ENCODE results near the gene BRINP3.

GRCh38 chr1:190472494-190472893 lies 5.2 kb downstream of the BRINP3 start:
- no peak for TF ChIP-seq CTCF (IDR thresholded peaks at IDR 0.05; ENCODE audit: low read length)
- no peak for TF ChIP-seq EZH2 (IDR thresholded peaks at IDR 0.05; ENCODE audit: borderline replicate concordance, low read length)
